GM19099 (cell line): ENCODE results near the gene HSPA12A.

Experiments used
- POLR2A ChIP-seq: IDR thresholded peaks from 3 replicates; pipeline ENCODE4 v1.6.1; 2011; ENCODE audit warnings: low read depth; ENCODE audit not compliant: insufficient read length; ENCODE audit errors: extremely low read depth

HSPA12A gene

DNA sequence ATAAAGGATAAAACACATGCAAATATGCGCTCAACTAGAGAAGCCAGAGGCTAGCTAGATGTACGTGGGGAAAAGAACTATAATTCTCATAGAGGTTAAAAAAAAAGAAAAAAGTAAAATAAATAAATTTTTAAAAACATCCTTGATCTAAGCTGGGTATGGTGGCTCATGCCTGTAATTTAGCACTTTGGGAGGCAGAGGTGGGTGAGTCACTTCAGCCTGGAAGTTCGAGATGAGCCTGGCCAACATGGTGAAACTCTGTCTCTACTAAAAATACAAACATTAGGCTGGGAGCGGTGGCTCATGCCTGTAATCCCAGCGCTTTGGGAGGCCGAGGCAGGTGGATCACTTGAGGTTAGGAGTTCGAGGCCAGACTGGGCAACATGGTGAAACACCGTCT lies 18.6 kb upstream of the HSPA12A start:
- no peak for TF ChIP-seq POLR2A

DNA sequence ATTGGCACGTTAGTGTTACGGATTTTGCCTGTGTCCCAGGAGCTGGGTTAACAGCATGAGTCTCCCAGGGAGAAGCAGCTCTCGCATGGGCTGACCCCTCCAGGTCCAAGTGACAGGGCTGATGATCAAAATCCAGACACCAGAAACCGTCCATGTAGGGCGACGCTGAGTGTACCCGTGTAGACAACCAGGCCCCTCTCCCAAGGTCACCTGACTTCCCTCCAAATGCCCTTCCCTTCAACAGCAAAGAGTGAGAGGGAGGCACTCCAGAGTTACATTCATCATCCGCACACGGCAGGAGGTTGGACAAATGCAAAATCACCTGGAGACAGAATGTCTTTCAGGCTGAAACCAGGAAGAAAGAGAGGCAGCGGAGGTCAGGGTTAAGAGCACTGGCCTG lies 14.9 kb upstream of the HSPA12A start:
- TF ChIP-seq POLR2A: no peak

DNA sequence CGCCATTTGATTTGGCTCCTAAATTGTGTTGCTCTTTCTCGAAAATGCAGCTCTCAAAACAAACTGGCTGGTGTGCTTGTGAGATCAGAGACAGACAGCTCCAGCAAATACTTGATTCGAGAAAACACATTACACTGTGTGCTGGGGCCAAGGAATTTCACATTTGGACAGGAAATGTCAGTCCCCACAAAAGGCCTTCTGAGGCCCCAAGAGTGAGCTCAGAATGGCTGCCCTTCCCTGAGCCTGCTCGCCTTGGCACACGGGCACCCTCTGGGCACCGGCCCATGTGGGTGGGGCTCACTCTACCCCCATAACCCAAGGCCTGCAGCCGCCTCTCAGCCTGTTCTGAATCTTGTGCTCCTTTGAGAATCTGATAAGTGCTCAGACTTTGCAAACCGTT lies 13.9 kb upstream of the HSPA12A start:
- no peak for TF ChIP-seq POLR2A

DNA sequence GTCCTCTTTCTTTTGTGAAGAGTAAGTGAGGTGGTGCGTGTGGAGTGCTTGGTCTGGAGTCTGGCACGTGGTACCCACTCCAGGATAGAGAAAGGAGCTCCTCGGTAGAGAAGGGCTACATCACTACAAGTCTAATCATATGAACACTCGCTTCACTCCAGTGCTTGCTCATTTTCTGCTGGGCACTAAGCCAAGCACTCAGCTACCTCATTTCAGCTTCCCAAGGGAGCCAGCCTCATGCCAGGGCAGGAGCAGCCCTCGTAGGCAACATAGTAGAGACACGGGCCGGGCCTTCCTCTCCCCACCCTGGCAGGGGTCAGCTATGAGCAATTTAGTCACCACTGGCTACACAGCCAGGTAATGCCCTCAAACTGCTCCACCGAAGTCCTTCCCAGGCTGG lies 11.4 kb upstream of the HSPA12A start:
- TF ChIP-seq POLR2A: no peak

DNA sequence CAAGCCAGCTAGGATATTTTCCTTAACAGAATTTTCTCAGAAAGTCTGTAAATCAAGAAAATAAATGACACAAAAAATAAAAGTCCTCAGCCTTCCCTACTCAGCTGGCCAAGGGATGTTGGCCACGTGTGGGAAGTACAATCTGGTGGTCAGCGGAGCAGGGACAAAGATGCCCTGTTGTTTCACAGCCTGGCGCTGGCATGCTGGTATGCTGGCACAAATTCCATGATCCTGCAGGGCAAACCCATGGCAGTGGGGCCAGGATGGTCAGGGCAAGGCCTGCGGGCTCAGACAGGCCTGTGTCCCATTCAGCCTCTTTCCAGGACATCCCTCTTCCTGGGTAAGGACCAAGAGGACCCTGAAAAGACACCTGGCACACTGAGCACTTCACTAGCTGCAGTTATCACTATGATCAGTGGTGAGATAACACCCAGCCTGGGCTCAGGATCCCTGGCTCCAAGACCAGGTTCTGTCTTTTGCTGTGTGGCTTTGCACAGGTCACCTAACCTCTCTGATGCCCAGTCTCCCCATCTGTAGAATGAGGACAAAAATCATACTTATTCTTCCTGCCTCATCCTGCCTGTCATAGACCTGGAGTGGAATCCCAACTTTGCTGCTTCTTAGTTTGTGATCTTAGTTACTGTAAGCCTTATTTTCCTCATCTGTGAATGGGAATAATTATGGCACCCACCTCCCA lies 10.8 kb upstream of the HSPA12A start:
- no peak for TF ChIP-seq POLR2A

DNA sequence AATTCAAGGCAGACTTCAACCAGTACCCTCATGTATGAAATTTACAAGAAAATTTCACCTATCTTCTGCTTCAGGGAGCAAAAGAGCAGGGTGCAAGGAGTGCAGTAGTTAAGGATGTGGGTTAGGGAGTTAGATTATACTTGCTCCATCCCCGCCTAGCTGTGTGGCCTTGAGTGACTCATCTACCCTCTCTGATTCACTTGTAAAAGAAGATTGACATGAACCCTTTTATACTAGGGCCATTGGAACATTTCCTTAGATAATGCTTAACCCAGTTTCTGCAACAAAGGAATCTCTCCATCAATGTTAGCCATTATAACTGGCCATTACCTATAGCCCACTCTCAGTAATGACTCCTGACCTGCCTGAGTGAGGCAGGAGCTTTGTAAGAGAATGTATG lies 10.2 kb upstream of the HSPA12A start:
- TF ChIP-seq POLR2A: no peak

DNA sequence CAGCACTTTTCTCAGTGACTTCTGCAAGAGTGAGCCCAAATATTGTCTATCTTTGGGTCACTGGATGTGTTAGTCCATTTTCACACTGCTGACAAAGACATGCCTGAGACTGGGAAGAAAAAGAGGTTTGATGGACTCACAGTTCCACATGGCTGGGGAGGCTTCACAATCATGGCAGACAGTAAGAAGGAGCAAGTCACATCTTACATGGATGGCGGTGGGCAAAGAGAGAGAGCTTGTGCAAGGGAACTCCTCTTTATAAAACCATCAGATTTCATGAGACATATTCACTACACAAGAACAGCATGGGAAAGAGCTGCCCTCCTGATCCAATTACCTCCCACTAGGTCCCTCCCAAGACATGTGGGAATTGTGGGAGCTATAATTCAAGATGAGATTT lies 6.1 kb upstream of the HSPA12A start:
- no peak for TF ChIP-seq POLR2A

DNA sequence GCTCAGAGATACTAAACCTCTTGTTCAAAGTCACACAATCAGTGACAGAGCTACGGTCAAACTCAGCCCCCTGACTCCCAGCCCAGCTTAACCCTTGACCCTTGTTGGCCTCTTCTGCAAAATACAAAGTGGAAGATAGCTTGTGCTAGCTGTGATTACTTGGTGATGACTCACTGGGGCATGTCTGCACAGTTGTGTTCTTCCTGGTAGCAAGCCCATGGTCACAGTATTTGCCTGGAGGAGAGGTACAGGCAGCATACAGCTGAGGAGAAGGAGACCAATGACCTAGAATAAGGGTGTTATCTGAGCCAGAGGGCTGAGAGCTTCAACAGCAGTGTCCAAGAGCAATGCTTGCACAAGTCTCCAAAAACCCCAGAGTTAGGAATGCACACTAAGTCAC lies 5.7 kb upstream of the HSPA12A start:
- no peak for TF ChIP-seq POLR2A

DNA sequence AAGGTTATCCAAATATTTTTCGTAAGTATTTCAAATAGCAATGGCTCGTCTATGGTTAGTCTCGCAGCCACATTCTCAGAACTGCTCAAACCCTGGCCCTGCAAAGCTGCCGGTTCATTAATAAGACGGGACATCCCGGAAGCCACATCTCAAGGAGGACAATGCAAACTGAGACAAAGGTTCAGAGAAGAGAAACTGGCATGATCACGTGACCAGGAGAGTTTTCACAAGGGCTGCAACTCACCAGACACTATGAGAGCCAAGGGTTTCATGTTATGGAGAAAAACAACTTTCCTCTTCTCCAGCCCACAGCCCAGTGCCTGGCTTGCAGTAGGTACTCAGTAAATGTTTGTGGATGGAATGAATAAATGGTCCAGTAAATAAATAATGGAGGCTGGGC lies 5.0 kb upstream of the HSPA12A start:
- no peak for TF ChIP-seq POLR2A

DNA sequence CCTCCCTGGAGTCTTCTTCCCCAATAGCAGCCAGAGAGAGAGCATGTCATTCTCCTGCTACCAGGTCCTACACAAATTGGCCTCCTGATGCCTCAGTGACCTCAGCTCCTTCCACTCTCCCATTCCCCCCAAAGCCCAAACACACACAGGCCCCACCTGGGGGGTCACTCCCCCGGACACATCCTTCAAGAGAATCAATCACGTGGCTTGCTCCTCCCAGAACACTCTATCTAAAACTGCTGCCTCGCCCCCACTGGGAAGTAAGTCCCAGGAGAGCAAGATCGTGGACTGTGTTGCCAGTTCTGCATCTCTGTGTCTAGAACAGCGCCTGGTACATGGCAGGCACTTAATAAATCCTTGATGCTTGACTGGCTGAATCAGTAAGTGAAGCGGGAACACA lies 2.5 kb upstream of the HSPA12A start:
- no peak for TF ChIP-seq POLR2A

DNA sequence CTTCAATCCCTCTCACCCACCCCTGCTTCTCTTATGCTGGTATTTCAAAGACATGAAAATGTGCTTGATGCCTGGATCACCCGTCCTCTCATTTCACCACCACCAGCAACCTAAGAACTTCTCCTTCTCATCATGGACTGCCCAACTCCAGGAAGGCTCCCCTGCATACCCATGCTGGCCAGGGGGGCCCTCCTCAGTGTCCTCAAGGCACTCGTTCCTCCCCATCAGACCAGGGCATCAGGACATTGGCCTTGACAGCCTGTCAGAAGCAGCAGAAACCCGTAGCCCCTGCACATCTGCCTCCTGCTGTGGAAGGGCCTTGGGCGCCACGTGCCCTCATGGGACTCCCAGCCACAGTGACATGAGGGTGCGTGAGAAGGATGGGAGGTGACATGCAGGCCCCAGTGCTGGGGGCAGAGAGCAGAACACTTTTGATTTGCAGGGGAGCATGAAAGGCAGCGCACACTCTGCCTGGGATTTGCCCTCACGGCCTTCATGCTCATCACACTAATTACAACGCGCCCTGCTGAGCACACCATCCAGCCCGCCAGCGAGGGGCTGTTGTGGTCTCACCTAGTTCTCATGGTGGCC lies 1.9 kb upstream of the HSPA12A start:
- TF ChIP-seq POLR2A: no peak

DNA sequence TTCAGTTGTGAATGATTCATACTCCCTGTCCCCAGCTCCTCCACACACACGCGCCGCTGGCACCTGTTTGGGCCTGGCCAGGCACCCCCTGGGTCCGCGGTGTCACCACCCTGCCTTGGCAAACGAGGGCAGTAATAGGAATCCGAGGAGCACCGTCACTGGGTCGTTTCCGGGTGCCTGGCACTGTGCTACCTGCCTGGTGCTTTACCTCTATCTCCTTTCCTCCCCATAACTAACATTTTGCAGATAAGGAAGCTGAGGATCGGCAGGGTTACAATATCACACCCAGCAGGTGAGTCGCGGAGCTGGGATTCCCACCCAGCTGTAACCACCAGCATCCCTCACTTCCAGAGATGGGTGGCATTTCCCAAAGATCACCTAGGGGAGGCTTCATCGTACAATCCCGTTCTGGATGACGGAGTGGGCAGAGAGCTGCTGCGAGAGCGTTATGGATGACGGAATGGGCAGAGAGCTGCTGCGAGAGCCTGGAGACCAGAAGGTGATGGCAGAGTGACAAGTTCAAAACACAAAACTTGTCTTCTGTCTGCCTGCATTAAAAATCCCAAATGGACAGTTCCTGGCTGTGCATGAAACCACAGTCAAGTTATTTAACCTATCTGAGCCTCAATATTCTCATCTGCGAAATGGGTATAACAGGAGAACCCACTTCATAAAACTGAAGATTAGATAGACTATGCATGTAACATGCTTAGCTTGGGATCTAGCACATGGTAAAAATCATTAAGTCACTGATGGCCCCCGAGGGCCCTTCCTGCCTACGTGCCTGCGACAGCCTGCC lies 1.1 kb upstream of the HSPA12A start:
- TF ChIP-seq POLR2A: no peak

DNA sequence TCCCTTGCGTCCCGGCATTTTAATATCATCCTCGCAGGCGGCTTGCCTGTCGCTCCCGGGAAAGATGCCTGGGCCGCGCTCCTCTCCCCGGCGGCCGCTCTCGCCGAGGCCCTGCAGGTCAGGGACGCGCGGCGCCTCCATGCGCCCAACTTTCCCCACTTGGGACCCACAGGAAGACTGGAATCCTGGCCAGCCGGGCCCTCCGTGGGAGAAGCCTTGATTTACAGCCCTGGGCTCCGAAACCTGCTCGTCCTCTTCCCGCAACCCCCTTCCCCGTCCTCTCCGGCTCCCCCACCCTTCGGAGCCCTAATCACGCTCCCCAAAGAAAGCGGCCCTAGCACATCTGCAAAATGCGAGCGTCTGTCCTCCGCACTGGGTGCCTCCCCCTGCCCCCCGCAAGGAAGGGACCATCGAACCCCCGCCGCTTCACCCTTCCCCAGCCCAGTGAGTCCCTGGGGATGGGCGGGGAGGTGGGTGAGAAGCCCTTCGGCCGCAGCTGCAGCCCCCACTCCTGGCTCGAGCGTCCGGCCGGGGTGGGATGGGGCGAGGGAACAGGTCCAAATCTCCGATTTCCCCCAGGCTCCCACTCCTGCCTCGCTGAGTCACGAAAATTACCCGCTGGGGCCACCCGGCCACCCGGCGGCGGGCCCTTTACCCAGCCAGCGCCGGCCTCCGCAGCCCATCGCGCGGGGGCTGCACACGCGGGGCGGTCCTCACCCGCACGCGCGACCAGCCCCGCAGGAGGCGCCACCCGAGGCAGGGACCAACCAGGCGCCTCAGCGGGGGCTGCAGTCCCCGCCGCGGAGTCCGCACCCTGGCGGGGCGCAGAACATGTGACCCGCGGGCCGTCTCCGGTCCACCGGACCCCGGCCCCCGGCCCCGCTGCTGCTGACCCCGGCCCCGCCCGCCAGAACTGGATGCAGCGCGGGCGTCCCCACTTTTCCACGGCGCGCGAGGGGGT lies 695 bp downstream of the HSPA12A start:
- TF ChIP-seq POLR2A: no peak

DNA sequence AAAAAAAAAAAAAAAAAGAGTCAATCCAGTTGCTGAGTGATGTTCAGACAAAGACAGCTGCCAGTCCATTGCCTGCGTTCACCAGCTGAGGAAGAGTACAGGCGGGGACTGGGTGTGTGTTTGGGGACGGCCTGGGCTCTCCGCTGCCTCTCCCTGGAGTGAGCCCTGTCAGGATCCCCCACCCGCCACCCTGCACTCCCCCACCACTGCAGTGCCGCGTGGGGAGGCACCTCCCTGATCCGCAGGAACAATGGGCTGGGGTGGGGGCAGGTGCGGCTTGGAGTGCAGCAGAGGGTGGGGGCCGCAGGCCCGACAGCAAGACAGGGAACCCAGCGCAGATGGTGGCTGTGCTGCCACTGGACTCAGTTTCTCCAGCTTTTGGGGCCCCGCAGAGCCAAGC lies 1.4 kb downstream of the HSPA12A start:
- no peak for TF ChIP-seq POLR2A

DNA sequence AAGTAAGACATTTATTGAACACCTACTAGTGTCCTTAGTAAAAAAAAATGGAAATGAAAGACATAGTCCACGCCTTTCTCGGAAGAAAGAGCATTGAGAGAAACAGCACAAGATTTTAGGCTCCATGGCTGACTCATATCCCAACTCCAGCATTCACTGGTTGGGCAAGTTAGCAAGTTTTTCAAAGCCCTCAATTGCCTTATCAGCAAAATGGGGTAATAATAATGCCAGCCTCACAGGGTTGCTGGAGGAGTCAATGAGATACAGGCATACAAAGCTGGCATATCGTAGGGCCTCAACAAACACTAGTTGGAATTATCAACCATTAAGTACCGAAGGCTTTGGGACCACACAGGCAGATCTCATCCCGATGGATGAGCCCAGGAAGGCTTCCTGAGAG lies 4.0 kb downstream of the HSPA12A start:
- no peak for TF ChIP-seq POLR2A

DNA sequence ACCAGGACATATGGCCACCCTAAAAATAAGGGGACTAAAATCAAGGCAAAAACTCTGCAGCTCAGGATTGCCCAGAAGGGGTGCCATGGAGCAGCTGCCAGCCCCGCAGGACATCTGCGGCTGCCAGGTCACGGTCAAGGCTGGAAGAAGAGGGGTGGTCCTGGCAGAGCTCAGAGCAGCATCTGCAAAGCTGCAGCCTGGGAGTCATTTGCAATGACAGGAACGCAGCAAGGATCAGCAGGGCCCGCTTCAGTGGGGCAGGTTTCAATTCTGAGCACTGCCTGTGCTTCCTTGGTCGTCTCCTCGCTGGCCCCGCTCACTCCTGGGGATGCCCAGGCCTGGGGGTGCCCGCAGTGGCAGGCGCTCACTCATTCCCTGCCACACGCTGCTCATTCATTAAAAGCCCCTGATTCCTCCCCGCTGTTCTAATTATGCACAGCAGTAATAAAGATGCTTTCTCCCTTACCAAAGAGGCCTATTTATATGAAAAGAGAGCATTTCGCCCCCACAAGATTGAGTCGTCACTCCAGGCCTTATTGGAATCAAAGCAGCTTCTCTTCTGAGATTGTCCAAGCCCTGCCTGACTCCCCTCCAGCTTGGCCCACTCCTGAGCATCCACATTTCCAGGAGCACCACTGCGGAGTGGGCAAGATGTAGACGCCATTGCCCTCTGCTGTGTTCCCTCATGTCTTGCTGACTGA lies 4.6 kb downstream of the HSPA12A start:
- no peak for TF ChIP-seq POLR2A
